HEK293 (cell line): ENCODE data around the gene TTLL10.

ENCODE experiments used
- CTCF ChIA-PET: fragments of 350-600 bp; formaldehyde crosslinking; extraction: SDS; loops from one replicate; lab custom pipeline; 2021; ENCODE audit warnings: antibody characterized with exemption; lab: Yijun Ruan, JAX
- POLR2A ChIA-PET: fragments of 300-600 bp; formaldehyde crosslinking; extraction: SDS; loops from one replicate; lab custom pipeline; 2020; ENCODE audit warnings: antibody characterized with exemption, inconsistent platforms; lab: Yijun Ruan, JAX
- H3K27ac ChIP-seq: fragments of 200-500 bp; sonication (Bioruptor generic); 2 replicates; pipeline ENCODE4 v1.5.1; 2014; ENCODE audit warnings: low read depth, low read length, control low read depth, inconsistent platforms; ENCODE audit errors: extremely low read depth
- H3K36me3 ChIP-seq, 2 experiments: fragments of 200-500 bp in 1 of 2; sonication (Bioruptor generic) in 1 of 2; 1 replicate in 1 of 2; 2 replicates in 1 of 2; pipeline ENCODE4 v1.5.1; 2014 to 2017; ENCODE audit warnings: inconsistent platforms in 2 of 2, low read length in 2 of 2; ENCODE audit not compliant: control insufficient read depth in 2 of 2, insufficient read depth in 1 of 2
- H3K4me1 ChIP-seq: fragments of 200-500 bp; sonication (Bioruptor generic); 2 replicates; pipeline ENCODE4 v1.5.1; 2014; ENCODE audit warnings: mild to moderate bottlenecking, low read length, inconsistent platforms; ENCODE audit not compliant: control insufficient read depth, insufficient read depth
- H3K4me3 ChIP-seq: 2 replicates; pipeline ENCODE4 v1.5.1; 2011; ENCODE audit warnings: low read depth, mild to moderate bottlenecking, control low read depth, low read length, moderate library complexity
- H3K9me3 ChIP-seq: fragments of 200-500 bp; sonication (Bioruptor generic); 2 replicates; pipeline ENCODE4 v1.5.1; 2014; ENCODE audit warnings: low read depth, low read length, inconsistent platforms; ENCODE audit not compliant: control insufficient read depth, insufficient read depth
- BCL11B ChIP-seq: fragments of 450-650 bp; formaldehyde crosslinking; IDR thresholded peaks from 2 replicates; pipeline ENCODE4 v1.5.1; 2016; ENCODE audit warnings: low read depth, missing biosample characterization, missing genetic modification characterization
- MYNN ChIP-seq: fragments of 450-650 bp; formaldehyde crosslinking; IDR thresholded peaks from 2 replicates; pipeline ENCODE4 v1.5.1; 2016; ENCODE audit warnings: missing biosample characterization, missing genetic modification characterization, borderline replicate concordance
- OSR2 ChIP-seq: fragments of 450-650 bp; formaldehyde crosslinking; IDR thresholded peaks from 2 replicates; pipeline ENCODE4 v1.5.1; 2016; ENCODE audit warnings: missing biosample characterization, missing genetic modification characterization
- TCF7L2 ChIP-seq: IDR thresholded peaks from 2 replicates; pipeline ENCODE4 v1.6.1; 2011; ENCODE audit warnings: low read depth, mild to moderate bottlenecking, inconsistent platforms, low read length, moderate library complexity, borderline replicate concordance
- ZFP37 ChIP-seq: fragments of 450-650 bp; formaldehyde crosslinking; IDR thresholded peaks from 2 replicates; pipeline ENCODE4 v1.5.1; 2016; ENCODE audit warnings: missing biosample characterization, missing genetic modification characterization
- ZFP69B ChIP-seq: fragments of 450-650 bp; formaldehyde crosslinking; IDR thresholded peaks from 2 replicates; pipeline ENCODE4 v1.5.1; 2016; ENCODE audit warnings: missing biosample characterization, missing genetic modification characterization
- ZNF114 ChIP-seq: fragments of 450-650 bp; formaldehyde crosslinking; IDR thresholded peaks from 2 replicates; pipeline ENCODE4 v1.5.0; 2017; ENCODE audit warnings: missing biosample characterization, missing genetic modification characterization
- ZNF223 ChIP-seq: fragments of 450-650 bp; formaldehyde crosslinking; IDR thresholded peaks from 2 replicates; pipeline ENCODE4 v1.5.1; 2016; ENCODE audit warnings: missing biosample characterization, missing genetic modification characterization
- ZNF239 ChIP-seq: fragments of 450-650 bp; formaldehyde crosslinking; IDR thresholded peaks from 2 replicates; pipeline ENCODE4 v1.5.1; 2016; ENCODE audit warnings: missing biosample characterization, missing genetic modification characterization
- ZNF350 ChIP-seq: fragments of 450-650 bp; formaldehyde crosslinking; IDR thresholded peaks from 2 replicates; pipeline ENCODE4 v1.5.0; 2017; ENCODE audit warnings: missing biosample characterization, mild to moderate bottlenecking, missing genetic modification characterization
- ZNF423 ChIP-seq: fragments of 450-650 bp; formaldehyde crosslinking; IDR thresholded peaks from 2 replicates; pipeline ENCODE4 v1.5.1; 2016; ENCODE audit warnings: missing biosample characterization, missing genetic modification characterization
- ZNF48 ChIP-seq: fragments of 450-650 bp; formaldehyde crosslinking; IDR thresholded peaks from 2 replicates; pipeline ENCODE4 v1.5.1; 2016; ENCODE audit warnings: missing biosample characterization, missing genetic modification characterization
- ZNF529 ChIP-seq: fragments of 450-650 bp; formaldehyde crosslinking; IDR thresholded peaks from 2 replicates; pipeline ENCODE4 v1.5.1; 2017; ENCODE audit warnings: missing genetic modification characterization, missing biosample characterization; ENCODE audit not compliant: insufficient replicate concordance
- ZNF530 ChIP-seq: fragments of 450-650 bp; formaldehyde crosslinking; IDR thresholded peaks from 2 replicates; pipeline ENCODE4 v1.5.1; 2016; ENCODE audit warnings: low read depth, missing biosample characterization, missing genetic modification characterization
- ZNF677 ChIP-seq: fragments of 450-650 bp; IDR thresholded peaks from 2 replicates; pipeline ENCODE4 v1.5.0; 2018; ENCODE audit warnings: missing biosample characterization, mild to moderate bottlenecking, missing genetic modification characterization, moderate library complexity
- ZSCAN16 ChIP-seq: fragments of 450-650 bp; formaldehyde crosslinking; IDR thresholded peaks from 2 replicates; pipeline ENCODE4 v1.5.1; 2016; ENCODE audit warnings: missing biosample characterization, missing genetic modification characterization
- ZSCAN23 ChIP-seq: fragments of 450-650 bp; formaldehyde crosslinking; IDR thresholded peaks from 2 replicates; pipeline ENCODE4 v1.5.1; 2016; ENCODE audit warnings: missing biosample characterization, missing genetic modification characterization
- TF ChIP-seq, protein P1 (sequence below): sonication (generic); formaldehyde crosslinking; IDR thresholded peaks from 2 replicates; pipeline ENCODE4 v1.8.1; 2022; ENCODE audit warnings: mild to moderate bottlenecking, moderate library complexity, missing genetic modification reagents
- TF ChIP-seq, protein P2 (sequence below): fragments of 450-650 bp; formaldehyde crosslinking; IDR thresholded peaks from 2 replicates; pipeline ENCODE4 v1.5.1; 2016; ENCODE audit warnings: missing biosample characterization, missing genetic modification characterization

TTLL10 gene

GRCh38 chr1:1197551-1198422 lies 24.1 kb downstream of the TTLL10 start:
- ChIA-PET CTCF (no interaction called here), POLR2A (interaction anchor here (0.9 kb wide), 1 partner anchor 17 kb away, joined by 3 read pairs; no protein-coding TSS in a partner anchor)
- no peaks in the 10 kb centered on the region for H3K36me3 ChIP-seq
- H3K9me3 ChIP-seq: no peaks in the 10 kb centered on the region
- no peak for TF ChIP-seq MYNN (tag by site-specific recombination)
- TF ChIP-seq ZFP69B (tag by site-specific recombination): no peak
- H3K4me1 ChIP-seq: no peaks in the 10 kb centered on the region
- no peak overlapping the region for H3K27ac ChIP-seq
- H3K4me3 ChIP-seq: no peak overlapping the region

DNA sequence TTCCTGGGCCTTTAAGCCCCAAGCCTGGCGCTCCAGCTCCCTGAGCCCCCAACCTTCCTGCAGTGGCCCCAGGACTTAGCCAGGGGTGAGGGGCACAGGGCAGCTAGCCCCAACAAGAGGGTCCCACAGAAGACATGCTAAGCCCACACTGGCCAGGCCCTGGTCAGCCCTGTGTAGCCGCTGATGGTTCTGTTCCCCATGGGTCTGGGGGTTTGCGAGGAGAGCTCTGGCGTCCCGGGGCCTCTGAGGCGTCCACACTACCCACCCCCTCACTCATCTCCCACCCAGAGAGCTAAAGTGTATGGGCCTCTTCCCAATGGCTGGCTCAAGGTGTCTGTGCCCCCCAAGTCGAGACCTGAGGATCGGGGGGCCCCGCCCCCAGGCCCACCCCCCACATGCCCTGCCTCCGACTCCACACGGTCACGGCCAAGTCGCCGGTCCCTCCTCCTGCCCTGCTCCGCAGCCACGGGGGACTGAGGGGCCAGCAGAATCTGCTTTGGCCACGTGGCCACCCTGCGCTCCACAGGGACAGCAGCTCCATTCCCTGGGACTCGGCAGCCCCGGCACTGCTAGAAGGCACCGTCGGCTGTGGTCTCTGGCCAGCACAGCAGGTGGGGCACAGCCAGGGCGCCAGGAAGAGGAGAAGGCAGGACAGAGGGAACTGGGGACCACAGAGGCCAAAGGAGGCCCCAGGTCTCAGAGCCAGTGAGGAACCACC lies 24.9 kb downstream of the TTLL10 start:
- no peak overlapping the region for H3K27ac ChIP-seq
- H3K4me1 ChIP-seq: no peaks in the 10 kb centered on the region
- ChIA-PET CTCF (no interaction called here), POLR2A (interaction anchor here (0.9 kb wide), 1 partner anchor 17 kb away, joined by 3 read pairs; no protein-coding TSS in a partner anchor)
- no peaks in the 10 kb centered on the region for H3K36me3 ChIP-seq
- no peak overlapping the region for H3K4me3 ChIP-seq
- H3K9me3 ChIP-seq: no peaks in the 10 kb centered on the region
- no peak for TF ChIP-seq ZNF114 (tag by site-specific recombination)
- TF ChIP-seq ZNF223 (tag by site-specific recombination): no peak
- TF ChIP-seq ZNF423 (tag by site-specific recombination): no peak
- TF ChIP-seq ZNF677 (tag by site-specific recombination): no peak
- TF ChIP-seq ZSCAN23 (tag by site-specific recombination): no peak
- TF ChIP-seq TCF7L2: no peak
- TF ChIP-seq ZNF350 (tag by site-specific recombination): no peak
- no peak for TF ChIP-seq BCL11B (tag by site-specific recombination)
- TF ChIP-seq OSR2: no peak
- no peak for TF ChIP-seq ZNF530 (tag by site-specific recombination)
- TF ChIP-seq ZNF529 (tag by site-specific recombination): no peak
- TF ChIP-seq, protein P1, sequence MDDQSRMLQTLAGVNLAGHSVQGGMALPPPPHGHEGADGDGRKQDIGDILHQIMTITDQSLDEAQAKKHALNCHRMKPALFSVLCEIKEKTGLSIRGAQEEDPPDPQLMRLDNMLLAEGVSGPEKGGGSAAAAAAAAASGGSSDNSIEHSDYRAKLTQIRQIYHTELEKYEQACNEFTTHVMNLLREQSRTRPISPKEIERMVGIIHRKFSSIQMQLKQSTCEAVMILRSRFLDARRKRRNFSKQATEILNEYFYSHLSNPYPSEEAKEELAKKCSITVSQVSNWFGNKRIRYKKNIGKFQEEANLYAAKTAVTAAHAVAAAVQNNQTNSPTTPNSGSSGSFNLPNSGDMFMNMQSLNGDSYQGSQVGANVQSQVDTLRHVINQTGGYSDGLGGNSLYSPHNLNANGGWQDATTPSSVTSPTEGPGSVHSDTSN (CRISPR knock-in tag): no peak
- TF ChIP-seq ZFP37 (tag by site-specific recombination): no peak
- no peak for TF ChIP-seq ZSCAN16 (tag by site-specific recombination)
- TF ChIP-seq, protein P2, sequence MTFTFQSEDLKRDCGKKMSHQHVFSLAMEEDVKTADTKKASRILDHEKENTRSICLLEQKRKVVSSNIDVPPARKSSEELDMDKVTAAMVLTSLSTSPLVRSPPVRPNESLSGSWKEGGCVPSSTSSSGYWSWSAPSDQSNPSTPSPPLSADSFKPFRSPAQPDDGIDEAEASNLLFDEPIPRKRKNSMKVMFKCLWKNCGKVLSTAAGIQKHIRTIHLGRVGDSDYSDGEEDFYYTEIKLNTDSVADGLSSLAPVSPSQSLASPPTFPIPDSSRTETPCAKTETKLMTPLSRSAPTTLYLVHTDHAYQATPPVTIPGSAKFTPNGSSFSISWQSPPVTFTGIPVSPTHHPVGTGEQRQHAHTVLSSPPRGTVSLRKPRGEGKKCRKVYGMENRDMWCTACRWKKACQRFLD: no peak
- no peak for TF ChIP-seq ZNF239
- TF ChIP-seq ZFP69B (tag by site-specific recombination): no peak
- no peak for TF ChIP-seq ZNF48 (tag by site-specific recombination)
- TF ChIP-seq, all 188 proteins: peak for 0
